Stomach (tissue), 9 donors: ENCODE results near the gene ISL2. TPM values are rescaled to one million over a fixed set of nuclear protein-coding genes. Genes with fewer than 3 reads are reported as not detected.

ENCODE experiments used
- DNase-seq, 2 donors: peaks; one replicate each; pipeline versions ENCODE4 v3.0.0 to v3.0.0-alpha.2; 2013 to 2019
- H3K27ac ChIP-seq, 5 donors: fragments of 200-600 bp in 4 of 5; sonication (generic) in 4 of 5; one replicate each; pipeline ENCODE4 v1.5.1; 2013 to 2019; ENCODE audit warnings: mild to moderate bottlenecking in 1 of 5, moderate library complexity in 1 of 5
- H3K27me3 ChIP-seq, 3 donors: fragments of 200-600 bp; sonication (generic); one replicate each; pipeline ENCODE4 v1.5.1; 2017 to 2019; ENCODE audit warnings: mixed run types in 1 of 3
- H3K36me3 ChIP-seq, 4 donors: fragments of 200-600 bp; sonication (generic); 1 replicate in 3 of 4; 2 replicates in 1 of 4; pipeline ENCODE4 v1.5.1; 2016 to 2019
- H3K4me1 ChIP-seq, 4 donors: fragments of 200-600 bp; sonication (generic); one replicate each; pipeline ENCODE4 v1.5.1; 2016 to 2019
- H3K4me3 ChIP-seq, 4 donors: fragments of 200-600 bp; sonication (generic) in 3 of 4; one replicate each; pipeline ENCODE4 v1.5.1; 2016 to 2019; ENCODE audit warnings: mild to moderate bottlenecking in 1 of 4
- H3K9me3 ChIP-seq, 4 donors: fragments of 200-600 bp; sonication (generic); one replicate each; pipeline ENCODE4 v1.5.1; 2016 to 2019
- CTCF ChIP-seq, 7 experiments: fragments of 450-650 bp in 4 of 7; fragments of 200-600 bp in 3 of 7; sonication (generic) in 3 of 7; IDR thresholded peaks; one replicate each; pipeline ENCODE4 v1.5.1; 2016 to 2019; ENCODE audit warnings: antibody characterized with exemption in 7 of 7, control low read depth in 2 of 7, mild to moderate bottlenecking in 1 of 7
- EP300 ChIP-seq: sonication (generic); formaldehyde crosslinking; IDR thresholded peaks from one replicate; pipeline ENCODE4 v1.6.1; 2017; ENCODE audit warnings: antibody characterized with exemption
- POLR2A ChIP-seq, 4 donors: fragments of 450-650 bp; IDR thresholded peaks; one replicate each; pipeline ENCODE4 v1.6.1; 2016; ENCODE audit warnings: antibody characterized with exemption in 4 of 4, control low read depth in 2 of 4, mild to moderate bottlenecking in 1 of 4, moderate library complexity in 1 of 4
- POLR2AphosphoS5 ChIP-seq, 3 donors: sonication (generic); formaldehyde crosslinking; IDR thresholded peaks; one replicate each; pipeline ENCODE4 v1.6.1; 2016; ENCODE audit warnings: antibody characterized with exemption in 3 of 3
- WGBS, 5 donors: extraction: QIAGEN DNeasy Blood & Tissue Kit in 3 of 5; methylation state at CpG; one replicate each; pipeline versions ENCODE4 v1.1.5 to v1.1.7; 2013 to 2018; 5-methylcytosine and 5-hydroxymethylcytosine counted together
- intact Hi-C: fragments of 100-400 bp; cut with DNase I; formaldehyde crosslinking; loops from one replicate; pipeline ENCODE4 v1.15.1; 2023; ENCODE audit warnings: low total_unique reads
- polyA plus RNA-seq, 3 donors: library from polyadenylated mRNA; stranded (reverse); fragments of 200-250 nt; gene quantifications; one replicate each; pipeline ENCODE4 v1.2.3, GENCODE V29; 2013
- total RNA-seq, 5 donors: library from RNA; depleted of rRNA; stranded (reverse); fragments of >200 nt; gene quantifications; one replicate each; pipeline versions ENCODE4 v1.1.0 to v1.2.3, GENCODE V29; 2014 to 2016
- donor health status: healthy with polysubstance abuse.
- donor health status: Bipolar disorder and iron deficiency.
- donor health status: healthy.

The ISL2 gene
- total and polyA plus RNA-seq, 8 donors = 0.58 to 4.0 (median 2.2) TPM; not detected in 2

GRCh38 chr15:76320012-76320411, 16.6 kb upstream of the ISL2 start:
- Histone ChIP-seq H3K27me3 (peaks cover 0 to 33% (median 0%) of the 10 kb centered on the region in 3 donors), H3K27ac (no peak overlapping the region), H3K4me1 (no peaks in the 10 kb centered on the region), H3K36me3 (no peaks in the 10 kb centered on the region), H3K9me3 (no peaks in the 10 kb centered on the region), H3K4me3 (no peak overlapping the region)
- DNase-seq = no peak
- WGBS, 5 donors = 81 to 89% (median 86%) methylated on average over 6 of the region's 6 CpGs
- no peak for TF ChIP-seq CTCF (IDR thresholded peaks at IDR 0.05)
- intact Hi-C loops = no loop called here

GRCh38 chr15:76321171-76321570, 15.4 kb upstream of the ISL2 start:
- TF ChIP-seq POLR2AphosphoS5 (IDR thresholded peaks at IDR 0.05) = no peak
- no peak for TF ChIP-seq EP300
- no peak for TF ChIP-seq CTCF (IDR thresholded peaks at IDR 0.05)
- TF ChIP-seq POLR2A (IDR thresholded peaks at IDR 0.05) = no peak
- intact Hi-C loops = no loop called here
- WGBS, 5 donors = 59 to 72% (median 66%) methylated on average over 10 of the region's 10 CpGs
- peaks cover 0 to 38% (median 0%) of the 10 kb centered on the region in 3 donors for H3K27me3 ChIP-seq
- no peaks in the 10 kb centered on the region for H3K4me1 ChIP-seq
- H3K36me3 ChIP-seq = no peaks in the 10 kb centered on the region
- no peak for DNase-seq
- H3K4me3 ChIP-seq = no peak overlapping the region
- no peak overlapping the region for H3K27ac ChIP-seq
- H3K9me3 ChIP-seq = no peaks in the 10 kb centered on the region

GRCh38 chr15:76321602-76322001, 15.0 kb upstream of the ISL2 start:
- TF ChIP-seq CTCF (IDR thresholded peaks at IDR 0.05) = no peak
- TF ChIP-seq EP300 = no peak
- TF ChIP-seq POLR2AphosphoS5 (IDR thresholded peaks at IDR 0.05) = no peak
- no peak for TF ChIP-seq POLR2A (IDR thresholded peaks at IDR 0.05)
- Histone ChIP-seq H3K4me1 (no peaks in the 10 kb centered on the region), H3K36me3 (no peaks in the 10 kb centered on the region), H3K4me3 (no peak overlapping the region), H3K27me3 (peaks cover 0 to 41% (median 0%) of the 10 kb centered on the region in 3 donors), H3K27ac (no peak overlapping the region), H3K9me3 (no peaks in the 10 kb centered on the region)
- intact Hi-C loops = no loop called here
- WGBS, 5 donors = 75 to 84% (median 79%) methylated on average over 5 of the region's 5 CpGs
- DNase-seq = no peak

GRCh38 chr15:76324066-76324465, 12.5 kb upstream of the ISL2 start:
- no peak for DNase-seq
- intact Hi-C loops = no loop called here
- no peaks in the 10 kb centered on the region for H3K4me1 ChIP-seq
- peaks cover 0 to 42% (median 0%) of the 10 kb centered on the region in 3 donors for H3K27me3 ChIP-seq
- no peak overlapping the region for H3K4me3 ChIP-seq
- TF ChIP-seq POLR2A (IDR thresholded peaks at IDR 0.05) (no peak), POLR2AphosphoS5 (IDR thresholded peaks at IDR 0.05) (no peak), CTCF (IDR thresholded peaks at IDR 0.05) (no peak), EP300 (no peak)
- no peak overlapping the region for H3K27ac ChIP-seq
- no peaks in the 10 kb centered on the region for H3K36me3 ChIP-seq
- H3K9me3 ChIP-seq = no peaks in the 10 kb centered on the region
- WGBS, 5 donors = 54 to 71% (median 62%) methylated on average over 3 of the region's 3 CpGs
